ENCODE measurements around the gene SCD5. TPM values are rescaled to one million over a fixed set of nuclear protein-coding genes. Genes with fewer than 3 reads are reported as not detected.

The SCD5 gene
- total and polyA plus RNA-seq, 9 of the 15 experiments (the other 6 are each of a cell fraction or from before 2014, with no cell fraction given), result 0.01 to 0.20 (median 0.03) TPM; not detected in 5

DNA sequence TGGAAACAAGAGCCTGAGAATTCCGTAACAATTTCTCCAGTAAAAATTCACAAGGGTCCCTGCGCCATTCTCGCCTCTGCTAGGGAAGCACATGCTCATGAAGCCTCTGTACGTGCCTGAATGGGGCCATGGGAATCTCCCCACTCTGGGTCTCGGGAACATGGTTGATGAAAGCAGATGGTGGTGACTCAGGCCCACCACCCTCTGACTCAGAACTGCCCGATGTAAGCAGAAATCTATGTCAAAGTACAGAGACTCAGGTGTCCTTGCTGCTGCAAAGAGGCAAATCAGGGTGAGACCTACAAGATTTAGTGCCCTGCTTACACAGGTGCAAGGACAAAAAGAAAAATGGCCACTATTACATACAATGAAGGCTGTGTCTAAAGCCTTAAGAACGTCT is 65.0 kb downstream of the SCD5 start (continued):
- TF ChIP-seq ETS2 (tag; IDR thresholded peaks at IDR 0.05; ENCODE audit: borderline replicate concordance, poor library complexity, severe bottlenecking), result no peak

DNA sequence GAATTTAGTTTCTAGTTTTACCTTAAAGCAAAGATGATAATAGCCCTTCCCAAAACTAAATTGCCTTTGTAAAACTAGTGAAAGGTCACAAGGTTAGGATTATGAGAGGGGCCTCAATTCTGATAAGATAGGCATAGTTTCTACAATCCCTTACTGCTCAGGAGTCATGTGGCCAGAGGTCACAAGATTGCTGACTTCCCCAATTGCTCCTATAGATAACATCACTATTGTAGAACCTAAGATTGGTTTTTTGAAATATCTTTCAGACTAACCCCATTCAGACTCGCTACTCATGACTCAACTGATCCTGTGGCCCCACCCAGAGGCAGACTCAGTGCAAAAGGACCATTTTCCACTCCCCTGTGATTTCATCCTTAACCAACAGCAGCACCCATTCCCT is 70.3 kb downstream of the SCD5 start:
- FAIRE-seq, result no peak
- POLR2A ChIA-PET, result interaction anchor here (1.2 kb wide), 1 partner anchor 8 kb away, joined by 3 read pairs; no protein-coding TSS in a partner anchor
- CTCF ChIA-PET (ENCODE audit: low intra/inter-chr PET ratio), result no interaction called here

More for the DNA sequence above, 70.3 kb downstream of the SCD5 start:
- Histone ChIP-seq H3K4me1 (replicated peaks in 1 of 2; ENCODE audit: control insufficient read depth in 2 of 2, insufficient read depth in 2 of 2, low read length in 2 of 2) (no peaks in the 10 kb centered on the region), H3K27me3 (ENCODE audit: control insufficient read depth in 2 of 2, insufficient read depth in 2 of 2, low read length in 2 of 2) (peaks cover 21 to 28% of the 10 kb centered on the region in 2 experiments), H3K9me1 (ENCODE audit: control insufficient read depth, insufficient read depth, low read length) (no peaks in the 10 kb centered on the region), H3K79me2 (ENCODE audit: control insufficient read depth, insufficient read depth, low read length) (no peaks in the 10 kb centered on the region), H3K9ac (ENCODE audit: insufficient read depth in 1 of 2, low read depth in 2 of 2, low read length in 2 of 2) (no peak overlapping the region), H3K4me2 (ENCODE audit: insufficient read depth, low read length) (no peak overlapping the region), H4K20me1 (replicated peaks; ENCODE audit: control insufficient read depth, insufficient read depth, low read length) (0 out of 2 replicates have a peak, but pooled peaks cover 4% of the 10 kb centered on the region), H3K27ac (ENCODE audit: extremely low read depth, low read depth, low read length) (no peak overlapping the region), H3K9me3 (replicated peaks; ENCODE audit: control insufficient read depth, insufficient read depth, low read depth, low read length) (no peaks in the 10 kb centered on the region), H3K4me3 (no peak overlapping the region), H3K36me3 (ENCODE audit: control insufficient read depth, insufficient read depth, low read length) (no peaks in the 10 kb centered on the region), H2AFZ (ENCODE audit: low read depth, low read length) (no peak overlapping the region)
- no peak for ATAC-seq
- no peak for DNase-seq (ENCODE audit: extremely low read depth in 1 of 4, low spot score in 3 of 4)
- TF ChIP-seq, protein P1, sequence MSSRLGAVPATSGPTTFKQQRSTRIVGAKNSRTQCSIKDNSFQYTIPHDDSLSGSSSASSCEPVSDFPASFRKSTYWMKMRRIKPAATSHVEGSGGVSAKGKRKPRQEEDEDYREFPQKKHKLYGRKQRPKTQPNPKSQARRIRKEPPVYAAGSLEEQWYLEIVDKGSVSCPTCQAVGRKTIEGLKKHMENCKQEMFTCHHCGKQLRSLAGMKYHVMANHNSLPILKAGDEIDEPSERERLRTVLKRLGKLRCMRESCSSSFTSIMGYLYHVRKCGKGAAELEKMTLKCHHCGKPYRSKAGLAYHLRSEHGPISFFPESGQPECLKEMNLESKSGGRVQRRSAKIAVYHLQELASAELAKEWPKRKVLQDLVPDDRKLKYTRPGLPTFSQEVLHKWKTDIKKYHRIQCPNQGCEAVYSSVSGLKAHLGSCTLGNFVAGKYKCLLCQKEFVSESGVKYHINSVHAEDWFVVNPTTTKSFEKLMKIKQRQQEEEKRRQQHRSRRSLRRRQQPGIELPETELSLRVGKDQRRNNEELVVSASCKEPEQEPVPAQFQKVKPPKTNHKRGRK (tag; IDR thresholded peaks at IDR 0.05), result no peak
- TF ChIP-seq, protein P2, sequence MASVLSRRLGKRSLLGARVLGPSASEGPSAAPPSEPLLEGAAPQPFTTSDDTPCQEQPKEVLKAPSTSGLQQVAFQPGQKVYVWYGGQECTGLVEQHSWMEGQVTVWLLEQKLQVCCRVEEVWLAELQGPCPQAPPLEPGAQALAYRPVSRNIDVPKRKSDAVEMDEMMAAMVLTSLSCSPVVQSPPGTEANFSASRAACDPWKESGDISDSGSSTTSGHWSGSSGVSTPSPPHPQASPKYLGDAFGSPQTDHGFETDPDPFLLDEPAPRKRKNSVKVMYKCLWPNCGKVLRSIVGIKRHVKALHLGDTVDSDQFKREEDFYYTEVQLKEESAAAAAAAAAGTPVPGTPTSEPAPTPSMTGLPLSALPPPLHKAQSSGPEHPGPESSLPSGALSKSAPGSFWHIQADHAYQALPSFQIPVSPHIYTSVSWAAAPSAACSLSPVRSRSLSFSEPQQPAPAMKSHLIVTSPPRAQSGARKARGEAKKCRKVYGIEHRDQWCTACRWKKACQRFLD (CRISPR knock-in tag; IDR thresholded peaks at IDR 0.05), result no peak
- TF ChIP-seq RBFOX2 (IDR thresholded peaks at IDR 0.05; ENCODE audit: low read depth, low read length) (no peak), XRCC3 (IDR thresholded peaks at IDR 0.05) (no peak), PHF8 (IDR thresholded peaks at IDR 0.05; ENCODE audit: borderline replicate concordance, low read length) (no peak), ESRRB (CRISPR knock-in tag; IDR thresholded peaks at IDR 0.05; ENCODE audit: borderline replicate concordance) (no peak), ZNF184 (CRISPR knock-in tag; IDR thresholded peaks at IDR 0.05) (no peak), KHSRP (IDR thresholded peaks at IDR 0.05) (no peak), ZC3H4 (CRISPR knock-in tag; IDR thresholded peaks at IDR 0.05; ENCODE audit: borderline replicate concordance) (no peak), RAD21 (CRISPR knock-in tag; conservative IDR thresholded peaks at IDR 0.05 in 1 of 2, IDR thresholded peaks at IDR 0.05 in 1 of 2) (no peak), RNF2 (IDR thresholded peaks at IDR 0.05) (no peak), DMBX1 (CRISPR knock-in tag; IDR thresholded peaks at IDR 0.05; ENCODE audit: borderline replicate concordance) (no peak), EHMT2 (IDR thresholded peaks at IDR 0.05) (no peak)
- TF ChIP-seq, protein P3, sequence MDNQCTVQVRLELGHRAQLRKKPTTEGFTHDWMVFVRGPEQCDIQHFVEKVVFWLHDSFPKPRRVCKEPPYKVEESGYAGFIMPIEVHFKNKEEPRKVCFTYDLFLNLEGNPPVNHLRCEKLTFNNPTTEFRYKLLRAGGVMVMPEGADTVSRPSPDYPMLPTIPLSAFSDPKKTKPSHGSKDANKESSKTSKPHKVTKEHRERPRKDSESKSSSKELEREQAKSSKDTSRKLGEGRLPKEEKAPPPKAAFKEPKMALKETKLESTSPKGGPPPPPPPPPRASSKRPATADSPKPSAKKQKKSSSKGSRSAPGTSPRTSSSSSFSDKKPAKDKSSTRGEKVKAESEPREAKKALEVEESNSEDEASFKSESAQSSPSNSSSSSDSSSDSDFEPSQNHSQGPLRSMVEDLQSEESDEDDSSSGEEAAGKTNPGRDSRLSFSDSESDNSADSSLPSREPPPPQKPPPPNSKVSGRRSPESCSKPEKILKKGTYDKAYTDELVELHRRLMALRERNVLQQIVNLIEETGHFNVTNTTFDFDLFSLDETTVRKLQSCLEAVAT (IDR thresholded peaks at IDR 0.05), result no peak
- TF ChIP-seq, protein P4, sequence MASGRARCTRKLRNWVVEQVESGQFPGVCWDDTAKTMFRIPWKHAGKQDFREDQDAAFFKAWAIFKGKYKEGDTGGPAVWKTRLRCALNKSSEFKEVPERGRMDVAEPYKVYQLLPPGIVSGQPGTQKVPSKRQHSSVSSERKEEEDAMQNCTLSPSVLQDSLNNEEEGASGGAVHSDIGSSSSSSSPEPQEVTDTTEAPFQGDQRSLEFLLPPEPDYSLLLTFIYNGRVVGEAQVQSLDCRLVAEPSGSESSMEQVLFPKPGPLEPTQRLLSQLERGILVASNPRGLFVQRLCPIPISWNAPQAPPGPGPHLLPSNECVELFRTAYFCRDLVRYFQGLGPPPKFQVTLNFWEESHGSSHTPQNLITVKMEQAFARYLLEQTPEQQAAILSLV (tag; IDR thresholded peaks at IDR 0.05), result no peak
- intact Hi-C loops (cut with micrococcal nuclease) (no loop called here), in situ Hi-C loops (cut with MboI) (no loop called here)
- 0% methylated on average over 1 of the region's 1 CpG for WGBS (ENCODE audit: insufficient coverage, low coverage, missing lambda C conversion rate)
- BruUV-seq (replicated peaks), result no TSS peak
